K562 (cell line): ENCODE data around the gene PDE8A. TPM values are rescaled to one million over a fixed set of nuclear protein-coding genes. Genes with fewer than 3 reads are reported as not detected.

Source experiments
- ARNT ChIP-seq, 2 experiments: fragments of 450-650 bp; IDR thresholded peaks; 2 replicates each; pipeline ENCODE4 v1.6.1; 2016; ENCODE audit warnings: mild to moderate bottlenecking in 1 of 2
- BRCA1 ChIP-seq, 2 experiments: fragments of 450-650 bp in 1 of 2; sonication (generic) in 1 of 2; formaldehyde crosslinking in 1 of 2; IDR thresholded peaks; 2 replicates each; pipeline versions ENCODE4 v1.5.0 to v1.6.1; 2017 to 2020; ENCODE audit warnings: mild to moderate bottlenecking in 1 of 2, missing genetic modification reagents in 1 of 2
- BRD9 ChIP-seq: fragments of 450-650 bp; IDR thresholded peaks from 2 replicates; pipeline ENCODE4 v1.6.1; 2018; ENCODE audit warnings: low read depth; ENCODE audit not compliant: partially characterized antibody
- CEBPG ChIP-seq, 3 experiments: fragments of 200-800 bp in 1 of 3; sonication (Bioruptor generic) in 1 of 3; sonication (generic) in 1 of 3; formaldehyde crosslinking in 1 of 3; IDR thresholded peaks in 2 of 3; conservative IDR thresholded peaks in 1 of 3; 2 replicates each; pipeline versions ENCODE4 v1.6.1 to v1.8.0; 2016 to 2022; ENCODE audit warnings: missing compliant biosample characterization in 2 of 3, missing genetic modification characterization in 2 of 3, mild to moderate bottlenecking in 1 of 3, missing genetic modification reagents in 1 of 3
- CREB1 ChIP-seq, 2 experiments: sonication (generic) in 1 of 2; formaldehyde crosslinking in 1 of 2; IDR thresholded peaks; 2 replicates each; pipeline versions ENCODE4 v1.6.1 to v1.8.0; 2012 to 2022; ENCODE audit warnings: inconsistent platforms in 1 of 2, mild to moderate bottlenecking in 1 of 2, missing genetic modification reagents in 1 of 2, moderate library complexity in 1 of 2
- NR1H2 ChIP-seq: sonication (generic); formaldehyde crosslinking; IDR thresholded peaks from 2 replicates; pipeline ENCODE4 v1.4.0; 2020; ENCODE audit warnings: mild to moderate bottlenecking, missing genetic modification reagents
- PTBP1 ChIP-seq: fragments of 200-400 bp; formaldehyde crosslinking; IDR thresholded peaks from 2 replicates; pipeline ENCODE4 v1.6.1; 2017; ENCODE audit warnings: low read depth, low read length
- SIN3B ChIP-seq: fragments of 450-650 bp; IDR thresholded peaks from 2 replicates; pipeline ENCODE4 v1.6.1; 2017; ENCODE audit warnings: low read depth, mild to moderate bottlenecking, moderate library complexity
- TARDBP ChIP-seq: fragments of 450-650 bp; IDR thresholded peaks from 2 replicates; pipeline ENCODE4 v1.6.1; 2016
- ZC3H4 ChIP-seq: sonication (generic); formaldehyde crosslinking; IDR thresholded peaks from 2 replicates; pipeline ENCODE4 v1.9.0; 2021; ENCODE audit warnings: missing genetic modification reagents, borderline replicate concordance
- ZKSCAN3 ChIP-seq: fragments of 250-450 bp; sonication (Bioruptor Pico); IDR thresholded peaks from 2 replicates; pipeline ENCODE4 v1.4.0; 2020
- ZNF584 ChIP-seq: fragments of 200-800 bp; sonication (Bioruptor generic); IDR thresholded peaks from 2 replicates; pipeline ENCODE4 v1.6.1; 2016; ENCODE audit warnings: low read depth, mild to moderate bottlenecking, missing genetic modification characterization, missing compliant biosample characterization
- ZNF699 ChIP-seq: fragments of 250-450 bp; sonication (Bioruptor Pico); IDR thresholded peaks from 2 replicates; pipeline ENCODE4 v1.8.0; 2021; ENCODE audit warnings: mild to moderate bottlenecking, moderate library complexity; ENCODE audit not compliant: insufficient replicate concordance
- ZNF75A ChIP-seq: fragments of 450-650 bp; formaldehyde crosslinking; IDR thresholded peaks from 2 replicates; pipeline ENCODE4 v1.4.0; 2020; ENCODE audit warnings: mild to moderate bottlenecking
- polyA plus RNA-seq, 8 experiments: library from polyadenylated mRNA; depleted of rRNA in 4 of 8; stranded (reverse) in 5 of 8; unstranded in 3 of 8; fragments of >200 nt; fragmentation: Nextera tagmentation in 2 of 8; fragmentation: Illumina TruSeq in 1 of 8; extraction: Ambion mirVana in 2 of 8; extraction: Trizol in 1 of 8; gene quantifications; 2 replicates each; pipeline versions ENCODE4 v1.2.1 to v1.2.3, GENCODE V29; 2011 to 2014; ENCODE audit warnings: inconsistent platforms in 1 of 8, missing spikeins in 1 of 8
- total RNA-seq, 7 experiments: library from RNA; depleted of rRNA in 6 of 7; stranded (reverse); fragments of >200 nt in 6 of 7; fragmentation: Illumina TruSeq in 2 of 7; extraction: Trizol in 2 of 7; gene quantifications; 2 replicates each; pipeline versions ENCODE4 v1.2.1 to v1.2.3, GENCODE V29; 2011 to 2021; ENCODE audit warnings: low replicate concordance in 1 of 7
- TF ChIP-seq, protein P1 (sequence below): fragments of 250-450 bp; sonication (Bioruptor Pico); IDR thresholded peaks from 2 replicates; pipeline ENCODE4 v1.4.0; 2020; ENCODE audit warnings: borderline replicate concordance
- TF ChIP-seq, protein P2 (sequence below): fragments of 450-650 bp; IDR thresholded peaks from 2 replicates; pipeline ENCODE4 v1.7.0; 2016; ENCODE audit warnings: borderline replicate concordance
- TF ChIP-seq, protein P3 (sequence below): fragments of 250-450 bp; sonication (Bioruptor Pico); IDR thresholded peaks from 2 replicates; pipeline ENCODE4 v1.4.0; 2020; ENCODE audit warnings: mild to moderate bottlenecking
- TF ChIP-seq, protein P4 (sequence below): sonication (generic); formaldehyde crosslinking; IDR thresholded peaks from 2 replicates; pipeline ENCODE4 v1.8.0; 2022; ENCODE audit warnings: mild to moderate bottlenecking, missing genetic modification reagents
- TF ChIP-seq, protein P5 (sequence below), 2 experiments: fragments of 450-650 bp; IDR thresholded peaks; 2 replicates each; pipeline ENCODE4 v1.6.1; 2016

The PDE8A gene
- total and polyA plus RNA-seq, 9 of the 15 experiments (the other 6 are each of a cell fraction or from before 2014, with no cell fraction given): 5.9 to 40.3 (median 19.8) TPM

DNA sequence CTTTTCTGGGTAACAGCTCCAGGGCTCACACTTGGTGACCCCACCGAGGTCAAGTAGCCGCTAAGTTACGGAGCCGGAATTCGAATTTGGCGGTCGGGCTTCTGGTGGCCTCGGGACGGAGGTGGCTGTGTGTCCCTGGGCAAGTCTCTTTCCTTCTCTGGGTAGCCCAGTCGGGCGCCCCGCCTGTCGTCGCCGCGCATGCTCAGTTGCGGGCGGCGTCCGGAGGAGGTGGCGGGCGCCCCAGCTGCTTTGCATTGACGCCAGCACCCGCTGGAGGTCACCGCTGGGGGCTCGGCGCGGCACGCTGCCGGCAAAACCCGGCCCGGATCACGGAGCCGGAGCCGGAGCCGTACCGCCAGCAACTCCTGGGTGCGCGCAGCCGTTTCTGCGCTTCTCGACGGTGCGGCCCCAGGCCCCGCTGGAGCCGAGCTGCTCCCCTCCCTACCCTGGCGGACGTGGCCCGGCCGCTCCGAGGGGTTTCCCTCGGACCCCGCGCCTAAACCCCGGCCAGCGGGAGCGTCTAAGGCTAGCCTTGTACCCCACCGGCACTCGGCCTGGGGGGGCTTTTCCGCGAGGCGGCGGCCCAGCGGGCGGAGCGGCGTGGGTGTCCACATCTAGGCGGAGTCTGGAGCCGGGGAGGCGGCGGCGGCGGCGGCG lies 474 bp upstream of the PDE8A start (continued):
- TF ChIP-seq, protein P1, sequence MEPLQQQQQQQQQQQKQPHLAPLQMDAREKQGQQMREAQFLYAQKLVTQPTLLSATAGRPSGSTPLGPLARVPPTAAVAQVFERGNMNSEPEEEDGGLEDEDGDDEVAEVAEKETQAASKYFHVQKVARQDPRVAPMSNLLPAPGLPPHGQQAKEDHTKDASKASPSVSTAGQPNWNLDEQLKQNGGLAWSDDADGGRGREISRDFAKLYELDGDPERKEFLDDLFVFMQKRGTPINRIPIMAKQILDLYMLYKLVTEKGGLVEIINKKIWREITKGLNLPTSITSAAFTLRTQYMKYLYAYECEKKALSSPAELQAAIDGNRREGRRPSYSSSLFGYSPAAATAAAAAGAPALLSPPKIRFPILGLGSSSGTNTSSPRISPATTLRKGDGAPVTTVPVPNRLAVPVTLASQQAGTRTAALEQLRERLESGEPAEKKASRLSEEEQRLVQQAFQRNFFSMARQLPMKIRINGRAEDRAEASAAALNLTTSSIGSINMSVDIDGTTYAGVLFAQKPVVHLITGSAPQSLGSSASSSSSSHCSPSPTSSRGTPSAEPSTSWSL (CRISPR knock-in tag): no peak
- TF ChIP-seq BRCA1 (IDR thresholded peaks at IDR 0.05) (no peak), BRCA1 (CRISPR knock-in tag; IDR thresholded peaks at IDR 0.05) (no peak), ZNF75A (CRISPR knock-in tag) (no peak), TARDBP (peak; percentile 45; the same call in 1 of the 2 replicates), CEBPG (CRISPR knock-in tag; IDR thresholded peaks at IDR 0.05) (no peak), CEBPG (tag; conservative IDR thresholded peaks at IDR 0.05 in 1 of 2, IDR thresholded peaks at IDR 0.05 in 1 of 2) (no peak), SIN3B (peak; percentile 43), CREB1 (IDR thresholded peaks at IDR 0.05) (peak; percentile 76), CREB1 (CRISPR knock-in tag; IDR thresholded peaks at IDR 0.05) (peak; percentile 88), NR1H2 (no peak), ARNT (IDR thresholded peaks at IDR 0.05) (no peak), ZNF584 (CRISPR knock-in tag) (no peak), BRD9 (no peak), ZNF699 (CRISPR knock-in tag) (no peak), PTBP1 (0 out of 2 replicates have a peak, but pooled peaks have one; percentile 28), ZKSCAN3 (CRISPR knock-in tag) (no peak), ZC3H4 (CRISPR knock-in tag) (no peak)
- TF ChIP-seq, protein P2, sequence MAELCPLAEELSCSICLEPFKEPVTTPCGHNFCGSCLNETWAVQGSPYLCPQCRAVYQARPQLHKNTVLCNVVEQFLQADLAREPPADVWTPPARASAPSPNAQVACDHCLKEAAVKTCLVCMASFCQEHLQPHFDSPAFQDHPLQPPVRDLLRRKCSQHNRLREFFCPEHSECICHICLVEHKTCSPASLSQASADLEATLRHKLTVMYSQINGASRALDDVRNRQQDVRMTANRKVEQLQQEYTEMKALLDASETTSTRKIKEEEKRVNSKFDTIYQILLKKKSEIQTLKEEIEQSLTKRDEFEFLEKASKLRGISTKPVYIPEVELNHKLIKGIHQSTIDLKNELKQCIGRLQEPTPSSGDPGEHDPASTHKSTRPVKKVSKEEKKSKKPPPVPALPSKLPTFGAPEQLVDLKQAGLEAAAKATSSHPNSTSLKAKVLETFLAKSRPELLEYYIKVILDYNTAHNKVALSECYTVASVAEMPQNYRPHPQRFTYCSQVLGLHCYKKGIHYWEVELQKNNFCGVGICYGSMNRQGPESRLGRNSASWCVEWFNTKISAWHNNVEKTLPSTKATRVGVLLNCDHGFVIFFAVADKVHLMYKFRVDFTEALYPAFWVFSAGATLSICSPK: no peak
- TF ChIP-seq, protein P3, sequence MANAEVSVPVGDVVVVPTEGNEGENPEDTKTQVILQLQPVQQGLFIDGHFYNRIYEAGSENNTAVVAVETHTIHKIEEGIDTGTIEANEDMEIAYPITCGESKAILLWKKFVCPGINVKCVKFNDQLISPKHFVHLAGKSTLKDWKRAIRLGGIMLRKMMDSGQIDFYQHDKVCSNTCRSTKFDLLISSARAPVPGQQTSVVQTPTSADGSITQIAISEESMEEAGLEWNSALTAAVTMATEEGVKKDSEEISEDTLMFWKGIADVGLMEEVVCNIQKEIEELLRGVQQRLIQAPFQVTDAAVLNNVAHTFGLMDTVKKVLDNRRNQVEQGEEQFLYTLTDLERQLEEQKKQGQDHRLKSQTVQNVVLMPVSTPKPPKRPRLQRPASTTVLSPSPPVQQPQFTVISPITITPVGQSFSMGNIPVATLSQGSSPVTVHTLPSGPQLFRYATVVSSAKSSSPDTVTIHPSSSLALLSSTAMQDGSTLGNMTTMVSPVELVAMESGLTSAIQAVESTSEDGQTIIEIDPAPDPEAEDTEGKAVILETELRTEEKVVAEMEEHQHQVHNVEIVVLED (CRISPR knock-in tag): peak; percentile 90
- TF ChIP-seq, protein P4, sequence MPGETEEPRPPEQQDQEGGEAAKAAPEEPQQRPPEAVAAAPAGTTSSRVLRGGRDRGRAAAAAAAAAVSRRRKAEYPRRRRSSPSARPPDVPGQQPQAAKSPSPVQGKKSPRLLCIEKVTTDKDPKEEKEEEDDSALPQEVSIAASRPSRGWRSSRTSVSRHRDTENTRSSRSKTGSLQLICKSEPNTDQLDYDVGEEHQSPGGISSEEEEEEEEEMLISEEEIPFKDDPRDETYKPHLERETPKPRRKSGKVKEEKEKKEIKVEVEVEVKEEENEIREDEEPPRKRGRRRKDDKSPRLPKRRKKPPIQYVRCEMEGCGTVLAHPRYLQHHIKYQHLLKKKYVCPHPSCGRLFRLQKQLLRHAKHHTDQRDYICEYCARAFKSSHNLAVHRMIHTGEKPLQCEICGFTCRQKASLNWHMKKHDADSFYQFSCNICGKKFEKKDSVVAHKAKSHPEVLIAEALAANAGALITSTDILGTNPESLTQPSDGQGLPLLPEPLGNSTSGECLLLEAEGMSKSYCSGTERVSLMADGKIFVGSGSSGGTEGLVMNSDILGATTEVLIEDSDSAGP (CRISPR knock-in tag): no peak
- TF ChIP-seq, protein P5, sequence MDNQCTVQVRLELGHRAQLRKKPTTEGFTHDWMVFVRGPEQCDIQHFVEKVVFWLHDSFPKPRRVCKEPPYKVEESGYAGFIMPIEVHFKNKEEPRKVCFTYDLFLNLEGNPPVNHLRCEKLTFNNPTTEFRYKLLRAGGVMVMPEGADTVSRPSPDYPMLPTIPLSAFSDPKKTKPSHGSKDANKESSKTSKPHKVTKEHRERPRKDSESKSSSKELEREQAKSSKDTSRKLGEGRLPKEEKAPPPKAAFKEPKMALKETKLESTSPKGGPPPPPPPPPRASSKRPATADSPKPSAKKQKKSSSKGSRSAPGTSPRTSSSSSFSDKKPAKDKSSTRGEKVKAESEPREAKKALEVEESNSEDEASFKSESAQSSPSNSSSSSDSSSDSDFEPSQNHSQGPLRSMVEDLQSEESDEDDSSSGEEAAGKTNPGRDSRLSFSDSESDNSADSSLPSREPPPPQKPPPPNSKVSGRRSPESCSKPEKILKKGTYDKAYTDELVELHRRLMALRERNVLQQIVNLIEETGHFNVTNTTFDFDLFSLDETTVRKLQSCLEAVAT (IDR thresholded peaks at IDR 0.05): 0 out of 4 replicates have a peak, but pooled peaks of 1 of the 2 experiments have one; percentile 24
